DND-41 (cell line): Measurements from ENCODE around the gene GDAP2.

ENCODE experiments used
- EZH2 ChIP-seq: IDR thresholded peaks from 3 replicates; pipeline ENCODE4 v1.6.1; 2012; ENCODE audit warnings: borderline replicate concordance, low read depth, mild to moderate bottlenecking, moderate library complexity, low read length, inconsistent platforms; ENCODE audit not compliant: severe bottlenecking
- TF ChIP-seq, protein P1 (sequence below): IDR thresholded peaks from 2 replicates; pipeline ENCODE4 v1.5.1; 2012; ENCODE audit warnings: borderline replicate concordance, low read length, moderate library complexity, mild to moderate bottlenecking; ENCODE audit not compliant: poor library complexity, severe bottlenecking; ENCODE audit errors: extremely low read depth

DNA sequence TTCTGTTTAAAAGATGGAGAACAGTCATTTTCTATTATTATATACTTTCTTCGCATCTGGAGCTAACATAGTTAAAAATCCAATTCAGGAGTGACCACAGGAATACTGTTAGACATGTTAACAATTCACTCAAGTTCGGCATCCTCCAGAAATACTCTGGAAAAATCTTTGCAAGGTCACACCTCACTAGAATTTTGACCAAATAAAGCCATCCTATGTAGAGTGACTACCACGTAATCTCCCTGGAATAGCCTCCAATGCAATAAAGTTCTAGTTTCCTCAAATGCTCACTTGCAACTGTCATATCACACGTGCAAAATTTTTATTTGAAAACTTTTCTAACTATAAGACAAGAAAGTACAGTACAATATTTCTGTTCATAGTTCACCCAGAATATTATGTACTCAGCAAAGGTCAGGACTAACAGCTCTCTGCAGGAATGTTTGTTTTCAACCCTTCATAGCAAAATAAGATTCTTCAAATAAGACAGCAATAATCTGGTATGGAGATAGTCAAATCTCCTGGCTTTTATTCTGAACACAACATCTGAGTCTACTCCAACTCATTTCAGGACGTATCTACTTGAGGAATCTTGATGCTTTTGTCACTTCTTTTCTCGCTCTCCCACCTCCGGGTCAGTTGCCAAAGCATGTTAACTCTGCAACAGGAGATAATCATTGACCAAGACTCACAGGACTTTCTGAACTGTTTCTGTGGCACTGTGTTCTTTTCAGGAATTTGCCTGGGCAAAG lies 82.6 kb downstream of the GDAP2 start:
- TF ChIP-seq, protein P1, sequence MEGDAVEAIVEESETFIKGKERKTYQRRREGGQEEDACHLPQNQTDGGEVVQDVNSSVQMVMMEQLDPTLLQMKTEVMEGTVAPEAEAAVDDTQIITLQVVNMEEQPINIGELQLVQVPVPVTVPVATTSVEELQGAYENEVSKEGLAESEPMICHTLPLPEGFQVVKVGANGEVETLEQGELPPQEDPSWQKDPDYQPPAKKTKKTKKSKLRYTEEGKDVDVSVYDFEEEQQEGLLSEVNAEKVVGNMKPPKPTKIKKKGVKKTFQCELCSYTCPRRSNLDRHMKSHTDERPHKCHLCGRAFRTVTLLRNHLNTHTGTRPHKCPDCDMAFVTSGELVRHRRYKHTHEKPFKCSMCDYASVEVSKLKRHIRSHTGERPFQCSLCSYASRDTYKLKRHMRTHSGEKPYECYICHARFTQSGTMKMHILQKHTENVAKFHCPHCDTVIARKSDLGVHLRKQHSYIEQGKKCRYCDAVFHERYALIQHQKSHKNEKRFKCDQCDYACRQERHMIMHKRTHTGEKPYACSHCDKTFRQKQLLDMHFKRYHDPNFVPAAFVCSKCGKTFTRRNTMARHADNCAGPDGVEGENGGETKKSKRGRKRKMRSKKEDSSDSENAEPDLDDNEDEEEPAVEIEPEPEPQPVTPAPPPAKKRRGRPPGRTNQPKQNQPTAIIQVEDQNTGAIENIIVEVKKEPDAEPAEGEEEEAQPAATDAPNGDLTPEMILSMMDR = no peak
- TF ChIP-seq EZH2 = no peak
